ENCODE results near the gene RXFP2.
A peak's percentile ranks its signal among the peaks of the same experiment; 100 is the strongest.

Gene RXFP2

DNA sequence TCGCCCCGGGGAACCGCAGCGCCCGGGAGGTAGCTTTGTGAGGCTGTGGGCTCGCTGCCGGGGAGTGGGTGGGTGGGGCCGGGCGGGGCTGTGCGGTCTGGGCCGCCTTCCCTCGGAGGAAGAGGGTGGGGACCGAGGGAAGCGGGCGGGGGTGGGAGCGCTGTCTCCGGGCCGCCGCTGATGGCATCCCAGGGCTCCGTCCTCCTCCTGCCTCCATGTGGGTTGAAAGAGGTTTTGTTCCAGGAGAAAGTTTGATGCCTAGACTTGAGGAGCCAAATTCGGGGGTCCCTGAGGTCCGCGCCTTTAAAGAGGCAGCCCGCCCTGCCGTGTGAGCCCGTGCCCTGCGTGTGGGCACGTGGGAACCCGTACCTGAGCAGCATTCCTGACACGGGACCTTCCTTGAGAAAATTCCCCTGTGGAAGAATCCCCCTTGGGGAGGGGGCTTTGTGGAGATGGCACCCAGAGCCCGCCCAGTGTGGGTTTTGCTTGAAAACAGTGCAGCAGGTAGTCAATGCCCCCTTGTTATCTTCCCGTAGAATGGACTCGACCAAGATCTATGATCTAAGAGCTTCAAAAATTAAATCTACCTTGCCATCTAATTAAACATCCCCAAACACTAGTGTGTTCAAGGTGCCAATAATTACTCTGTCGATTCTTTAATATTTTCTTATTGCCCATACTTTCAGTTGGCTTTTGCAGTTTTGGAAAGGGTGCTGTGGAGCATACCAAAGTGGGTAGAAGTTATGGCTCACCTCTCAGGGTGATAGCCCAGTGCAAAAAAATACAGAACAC is 107.8 kb downstream of the RXFP2 start:
- in situ Hi-C loops (cut with HindIII; ENCODE audit: low sequenced_read_pairs), result no loop called here
- peak overlapping the region; percentile 50 for H3K4me3 ChIP-seq (ENCODE audit: low read depth, low read length)
- TF ChIP-seq, protein P1, sequence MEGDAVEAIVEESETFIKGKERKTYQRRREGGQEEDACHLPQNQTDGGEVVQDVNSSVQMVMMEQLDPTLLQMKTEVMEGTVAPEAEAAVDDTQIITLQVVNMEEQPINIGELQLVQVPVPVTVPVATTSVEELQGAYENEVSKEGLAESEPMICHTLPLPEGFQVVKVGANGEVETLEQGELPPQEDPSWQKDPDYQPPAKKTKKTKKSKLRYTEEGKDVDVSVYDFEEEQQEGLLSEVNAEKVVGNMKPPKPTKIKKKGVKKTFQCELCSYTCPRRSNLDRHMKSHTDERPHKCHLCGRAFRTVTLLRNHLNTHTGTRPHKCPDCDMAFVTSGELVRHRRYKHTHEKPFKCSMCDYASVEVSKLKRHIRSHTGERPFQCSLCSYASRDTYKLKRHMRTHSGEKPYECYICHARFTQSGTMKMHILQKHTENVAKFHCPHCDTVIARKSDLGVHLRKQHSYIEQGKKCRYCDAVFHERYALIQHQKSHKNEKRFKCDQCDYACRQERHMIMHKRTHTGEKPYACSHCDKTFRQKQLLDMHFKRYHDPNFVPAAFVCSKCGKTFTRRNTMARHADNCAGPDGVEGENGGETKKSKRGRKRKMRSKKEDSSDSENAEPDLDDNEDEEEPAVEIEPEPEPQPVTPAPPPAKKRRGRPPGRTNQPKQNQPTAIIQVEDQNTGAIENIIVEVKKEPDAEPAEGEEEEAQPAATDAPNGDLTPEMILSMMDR (IDR thresholded peaks at IDR 0.05; ENCODE audit: low read depth, low read length), result no peak
- DNase-seq (ENCODE audit: low read depth, low spot score), result no peak

DNA sequence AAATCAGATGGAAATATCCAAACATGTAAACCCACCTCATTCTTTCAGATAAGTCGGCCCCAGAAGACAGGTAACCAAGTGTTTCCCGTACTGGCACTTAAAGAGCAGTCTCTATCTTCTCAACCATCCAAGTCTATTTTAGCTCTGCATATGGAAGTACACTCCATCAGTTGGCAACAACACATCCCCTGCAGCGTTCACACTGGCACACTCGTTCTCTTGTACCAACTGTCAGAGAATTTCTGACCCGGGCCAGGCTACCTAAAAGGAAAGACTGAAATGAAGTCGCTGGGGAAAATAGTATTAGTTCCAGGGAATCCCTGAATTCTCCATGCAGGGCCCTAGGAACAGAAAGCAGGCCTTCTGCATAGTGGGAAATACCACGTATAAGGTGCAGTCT is 109.3 kb downstream of the RXFP2 start:
- no peak for DNase-seq (ENCODE audit: low read depth, low spot score)
- TF ChIP-seq, protein P1 (IDR thresholded peaks at IDR 0.05; ENCODE audit: low read depth, low read length), result no peak
- H3K4me3 ChIP-seq (ENCODE audit: low read depth, low read length), result no peak overlapping the region
- in situ Hi-C loops (cut with HindIII; ENCODE audit: low sequenced_read_pairs), result no loop called here

DNA sequence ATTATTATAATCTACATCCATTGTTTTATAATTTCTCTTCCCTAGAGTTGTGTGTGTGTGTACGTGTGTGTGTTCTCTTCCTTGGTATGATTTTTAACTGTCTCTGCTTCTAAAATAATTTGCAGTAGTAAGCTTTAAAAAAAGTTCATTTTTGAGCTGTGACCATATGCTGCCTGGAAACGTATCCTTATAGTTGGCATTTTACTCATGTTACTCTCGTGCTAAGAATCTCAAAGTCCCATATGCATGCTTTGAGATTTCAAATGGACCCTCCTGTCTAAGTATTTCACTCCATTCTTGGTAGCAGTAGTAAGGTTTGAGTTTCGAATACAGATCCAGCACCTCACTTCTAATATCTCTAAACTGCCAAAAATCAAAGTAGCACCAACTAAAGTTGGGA is 109.9 kb downstream of the RXFP2 start:
- in situ Hi-C loops (cut with HindIII; ENCODE audit: low sequenced_read_pairs), result no loop called here
- no peak overlapping the region for H3K4me3 ChIP-seq (ENCODE audit: low read depth, low read length)
- DNase-seq (ENCODE audit: low read depth, low spot score), result no peak
- TF ChIP-seq, protein P1 (IDR thresholded peaks at IDR 0.05; ENCODE audit: low read depth, low read length), result no peak

DNA sequence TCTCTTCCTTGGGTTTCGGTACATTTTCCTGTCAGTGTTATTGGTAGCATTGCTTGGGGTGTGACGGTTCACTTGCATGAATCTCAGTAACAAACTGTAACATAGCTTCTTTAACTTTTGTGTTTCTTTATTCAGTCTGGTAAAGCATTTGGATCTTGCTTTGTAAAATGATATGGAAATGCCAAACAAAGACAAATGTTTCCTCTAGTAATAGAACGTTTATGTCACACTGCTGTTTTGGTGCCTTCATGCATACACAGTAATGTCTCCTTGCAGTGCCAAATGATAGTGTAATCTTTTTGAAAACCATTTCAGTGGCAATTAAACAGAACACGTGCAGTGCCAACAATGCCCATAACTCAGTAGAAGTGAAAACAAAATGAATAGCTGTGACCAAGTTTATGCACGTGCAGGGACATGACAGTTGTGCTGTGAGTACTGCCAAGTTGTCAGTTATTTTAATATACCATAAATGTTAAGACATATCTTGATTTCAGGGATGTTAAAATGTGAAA is 110.8 kb downstream of the RXFP2 start:
- no peak overlapping the region for H3K4me3 ChIP-seq (ENCODE audit: low read depth, low read length)
- TF ChIP-seq, protein P1 (IDR thresholded peaks at IDR 0.05; ENCODE audit: low read depth, low read length), result no peak
- in situ Hi-C loops (cut with HindIII; ENCODE audit: low sequenced_read_pairs), result no loop called here
- DNase-seq (ENCODE audit: low read depth, low spot score), result no peak

DNA sequence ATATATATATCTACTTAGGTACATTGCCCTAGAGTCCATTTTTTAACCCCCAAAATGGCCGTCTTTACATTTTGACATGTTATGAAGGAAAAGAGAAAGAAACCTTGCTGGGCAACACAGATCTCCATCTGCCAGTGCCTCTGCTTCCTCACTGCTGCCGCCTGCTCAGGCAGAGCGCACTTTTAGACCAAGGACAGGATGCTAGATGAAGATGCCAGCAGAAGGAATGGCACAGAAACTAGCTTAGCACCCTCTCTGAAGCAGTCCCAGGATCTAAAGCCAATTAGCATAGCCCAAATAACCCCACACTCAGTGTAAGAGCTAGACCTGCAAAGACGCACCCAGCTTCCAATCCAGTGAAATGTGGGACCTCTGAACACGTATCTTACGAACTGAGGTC is 111.9 kb downstream of the RXFP2 start:
- DNase-seq (ENCODE audit: low read depth, low spot score), result no peak
- TF ChIP-seq, protein P1 (IDR thresholded peaks at IDR 0.05; ENCODE audit: low read depth, low read length), result no peak
- in situ Hi-C loops (cut with HindIII; ENCODE audit: low sequenced_read_pairs), result no loop called here
- H3K4me3 ChIP-seq (ENCODE audit: low read depth, low read length), result no peak overlapping the region

Measured in astrocyte of the spinal cord (primary cell).